Suprapubic skin (tissue), 3 donors: Measurements from ENCODE around the gene BSND.

Experiments
- EP300 ChIP-seq: sonication (generic); formaldehyde crosslinking; IDR thresholded peaks from one replicate; pipeline ENCODE4 v1.6.1; 2017; ENCODE audit warnings: antibody characterized with exemption
- TF ChIP-seq, protein P1 (sequence below), 2 donors: fragments of 200-600 bp in 1 of 2; fragments of 450-650 bp in 1 of 2; sonication (generic) in 1 of 2; IDR thresholded peaks; one replicate each; pipeline ENCODE4 v1.5.1; 2016 to 2019; ENCODE audit warnings: antibody characterized with exemption in 2 of 2, mild to moderate bottlenecking in 1 of 2, moderate library complexity in 1 of 2

DNA sequence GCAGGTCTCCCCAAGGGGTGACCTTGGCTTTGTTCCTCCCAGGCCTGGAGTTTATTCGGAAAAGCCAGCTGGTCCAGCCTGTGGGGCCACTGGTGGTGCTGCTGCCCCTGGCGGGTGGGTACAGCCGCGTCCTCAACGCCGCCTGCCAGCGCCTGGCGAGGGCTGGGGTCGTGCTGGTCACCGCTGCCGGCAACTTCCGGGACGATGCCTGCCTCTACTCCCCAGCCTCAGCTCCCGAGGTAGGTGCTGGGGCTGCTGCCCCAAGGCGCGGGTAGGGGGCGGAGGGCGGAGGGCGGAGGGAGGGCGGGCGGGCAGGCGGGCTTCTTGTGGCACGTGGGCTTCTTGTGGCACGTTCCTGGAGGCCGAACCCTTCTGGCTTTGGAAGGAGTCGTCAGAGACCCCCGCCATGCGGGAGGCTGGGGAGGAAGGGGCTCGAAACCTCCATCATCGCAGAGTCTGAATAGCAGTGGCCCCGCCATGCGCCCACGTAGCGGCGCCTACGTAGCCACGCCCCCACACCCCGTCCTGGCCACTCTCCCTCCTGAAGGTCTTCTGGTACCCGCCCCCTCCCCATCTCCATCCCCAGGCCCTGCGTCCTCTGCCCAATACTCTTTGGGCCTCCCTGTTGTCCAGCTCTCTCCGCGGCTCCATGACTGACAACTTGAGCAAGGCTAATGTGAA is 57.4 kb downstream of the BSND start:
- no peak for TF ChIP-seq EP300
- TF ChIP-seq, protein P1, sequence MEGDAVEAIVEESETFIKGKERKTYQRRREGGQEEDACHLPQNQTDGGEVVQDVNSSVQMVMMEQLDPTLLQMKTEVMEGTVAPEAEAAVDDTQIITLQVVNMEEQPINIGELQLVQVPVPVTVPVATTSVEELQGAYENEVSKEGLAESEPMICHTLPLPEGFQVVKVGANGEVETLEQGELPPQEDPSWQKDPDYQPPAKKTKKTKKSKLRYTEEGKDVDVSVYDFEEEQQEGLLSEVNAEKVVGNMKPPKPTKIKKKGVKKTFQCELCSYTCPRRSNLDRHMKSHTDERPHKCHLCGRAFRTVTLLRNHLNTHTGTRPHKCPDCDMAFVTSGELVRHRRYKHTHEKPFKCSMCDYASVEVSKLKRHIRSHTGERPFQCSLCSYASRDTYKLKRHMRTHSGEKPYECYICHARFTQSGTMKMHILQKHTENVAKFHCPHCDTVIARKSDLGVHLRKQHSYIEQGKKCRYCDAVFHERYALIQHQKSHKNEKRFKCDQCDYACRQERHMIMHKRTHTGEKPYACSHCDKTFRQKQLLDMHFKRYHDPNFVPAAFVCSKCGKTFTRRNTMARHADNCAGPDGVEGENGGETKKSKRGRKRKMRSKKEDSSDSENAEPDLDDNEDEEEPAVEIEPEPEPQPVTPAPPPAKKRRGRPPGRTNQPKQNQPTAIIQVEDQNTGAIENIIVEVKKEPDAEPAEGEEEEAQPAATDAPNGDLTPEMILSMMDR (IDR thresholded peaks at IDR 0.05) = no peak
